ENCODE results near the gene NNT. TPM values are rescaled to one million over a fixed set of nuclear protein-coding genes. Genes with fewer than 3 reads are reported as not detected.
"Not testable (repeated sequence)": the region's sequence is repeated elsewhere in the genome, so short reads cannot be mapped to it uniquely, and the experiment has no call there.

NNT gene
- total RNA-seq, 4 donors from 2014 or later, result 52.0 to 91.1 (median 74.3) TPM

DNA sequence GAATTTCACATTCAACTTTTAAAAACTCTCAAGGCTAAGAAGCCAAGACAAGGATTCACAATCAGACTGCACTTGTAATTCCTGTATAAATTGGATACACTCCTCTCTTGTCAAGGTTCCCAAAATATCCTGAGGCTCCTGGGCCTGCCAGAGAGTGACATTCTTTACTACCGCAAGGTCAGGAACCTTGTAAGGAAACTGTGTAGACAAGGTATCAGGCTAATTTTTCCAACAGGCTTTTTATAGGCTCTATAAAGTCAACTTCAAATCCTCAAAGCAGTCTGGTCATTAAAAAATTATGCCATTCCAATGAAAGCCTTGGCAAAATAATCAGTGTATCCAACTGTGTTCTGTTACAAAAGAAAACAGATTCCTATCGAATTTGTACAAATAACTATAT is 30.6 kb upstream of the NNT start:
- no peak for ATAC-seq
- Histone ChIP-seq H3K36me3 (peaks cover 0 to 8% of the 10 kb centered on the region in 2 donors), H3K27me3 (no peaks in the 10 kb centered on the region), H3K27ac (peak overlapping the region; percentile 72 to 80 (median 78)), H3K4me3 (no peak overlapping the region), H3K9me3 (no peaks in the 10 kb centered on the region), H3K4me1 (peaks cover 3 to 31% (median 13%) of the 10 kb centered on the region in 3 donors)
- WGBS, 2 donors (ENCODE audit: low coverage in 1 of 2), result 8 to 15% methylated on average over 2 of the region's 2 CpGs
- TF ChIP-seq, protein P1, sequence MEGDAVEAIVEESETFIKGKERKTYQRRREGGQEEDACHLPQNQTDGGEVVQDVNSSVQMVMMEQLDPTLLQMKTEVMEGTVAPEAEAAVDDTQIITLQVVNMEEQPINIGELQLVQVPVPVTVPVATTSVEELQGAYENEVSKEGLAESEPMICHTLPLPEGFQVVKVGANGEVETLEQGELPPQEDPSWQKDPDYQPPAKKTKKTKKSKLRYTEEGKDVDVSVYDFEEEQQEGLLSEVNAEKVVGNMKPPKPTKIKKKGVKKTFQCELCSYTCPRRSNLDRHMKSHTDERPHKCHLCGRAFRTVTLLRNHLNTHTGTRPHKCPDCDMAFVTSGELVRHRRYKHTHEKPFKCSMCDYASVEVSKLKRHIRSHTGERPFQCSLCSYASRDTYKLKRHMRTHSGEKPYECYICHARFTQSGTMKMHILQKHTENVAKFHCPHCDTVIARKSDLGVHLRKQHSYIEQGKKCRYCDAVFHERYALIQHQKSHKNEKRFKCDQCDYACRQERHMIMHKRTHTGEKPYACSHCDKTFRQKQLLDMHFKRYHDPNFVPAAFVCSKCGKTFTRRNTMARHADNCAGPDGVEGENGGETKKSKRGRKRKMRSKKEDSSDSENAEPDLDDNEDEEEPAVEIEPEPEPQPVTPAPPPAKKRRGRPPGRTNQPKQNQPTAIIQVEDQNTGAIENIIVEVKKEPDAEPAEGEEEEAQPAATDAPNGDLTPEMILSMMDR (IDR thresholded peaks at IDR 0.05), result no peak

DNA sequence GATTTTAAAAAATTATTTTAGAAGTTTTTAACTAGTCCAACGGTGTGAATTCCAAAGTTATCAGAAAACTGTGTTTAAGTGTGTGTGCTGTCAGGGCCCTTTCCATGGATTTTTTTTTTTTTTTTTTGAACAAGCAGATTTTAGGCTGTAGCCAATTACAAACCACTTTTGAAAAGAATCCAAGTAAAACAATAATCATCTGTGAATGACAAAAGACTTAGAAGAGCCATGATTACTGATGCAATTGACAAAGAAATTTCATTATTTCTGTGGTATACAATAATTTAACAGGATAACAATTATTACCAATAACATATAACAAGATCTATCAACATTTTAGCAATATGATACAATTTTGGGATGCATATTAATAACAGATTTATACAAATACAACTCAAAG is 29.9 kb upstream of the NNT start:
- WGBS, 2 donors (ENCODE audit: low coverage in 1 of 2), result 24 to 38% methylated on average over 1 of the region's 1 CpG

DNA sequence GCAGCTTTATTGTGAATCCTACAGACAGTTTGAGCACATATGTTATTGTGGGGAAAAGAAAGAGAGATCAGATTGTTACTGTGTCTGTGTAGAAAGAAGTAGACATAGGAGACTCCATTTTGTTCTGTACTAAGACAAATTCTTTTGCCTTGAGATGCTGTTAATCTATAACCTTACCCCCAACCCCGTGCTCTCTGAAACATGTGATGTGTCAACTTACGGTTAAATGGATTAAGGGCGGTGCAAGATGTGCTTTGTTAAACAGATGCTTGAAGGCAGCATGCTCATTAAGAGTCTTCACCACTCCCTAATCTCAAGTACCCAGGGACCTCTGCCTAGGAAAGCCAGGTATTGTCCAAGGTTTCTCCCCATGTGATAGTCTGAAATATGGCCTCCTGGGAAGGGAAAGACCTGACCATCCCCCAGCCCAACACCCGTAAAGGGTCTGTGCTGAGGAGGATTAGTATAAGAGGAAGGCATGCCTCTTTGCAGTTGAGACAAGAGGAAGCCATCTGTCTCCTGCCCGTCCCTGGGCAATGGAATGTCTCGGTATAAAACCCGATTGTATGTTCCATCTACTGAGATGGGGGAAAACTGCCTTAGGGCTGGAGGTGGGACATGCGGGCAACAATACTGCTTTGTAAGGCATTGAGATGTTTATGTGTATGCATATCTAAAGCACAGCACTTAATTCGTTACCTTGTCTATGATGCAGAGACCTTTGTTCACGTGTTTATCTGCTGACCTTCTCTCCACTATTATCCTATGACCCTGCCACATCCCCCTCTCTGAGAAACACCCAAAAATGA is 22.4 kb upstream of the NNT start:
- not testable (repeated sequence) for H3K4me3 ChIP-seq, H3K27ac ChIP-seq, H3K27me3 ChIP-seq, H3K36me3 ChIP-seq, ATAC-seq, H3K9me3 ChIP-seq, H3K4me1 ChIP-seq
- WGBS, 2 donors (ENCODE audit: low coverage in 1 of 2), result 76 to 86% methylated on average over 9 of the region's 10 CpGs

More for the DNA sequence above, 29.9 kb upstream of the NNT start:
- peaks cover 3 to 31% (median 13%) of the 10 kb centered on the region in 3 donors for H3K4me1 ChIP-seq
- no peak for ATAC-seq
- no peak for TF ChIP-seq POLR2AphosphoS5 (IDR thresholded peaks at IDR 0.05)
- no peak for TF ChIP-seq POLR2A (IDR thresholded peaks at IDR 0.05)
- TF ChIP-seq, protein P1 (IDR thresholded peaks at IDR 0.05), result no peak
- no peak for TF ChIP-seq EP300 (IDR thresholded peaks at IDR 0.05)
- peak overlapping the region in 3 of 4 donors; percentile 72 to 79 (median 77) for H3K27ac ChIP-seq
- H3K36me3 ChIP-seq, result peaks cover 0 to 8% of the 10 kb centered on the region in 2 donors
- no peaks in the 10 kb centered on the region for H3K27me3 ChIP-seq
- H3K9me3 ChIP-seq, result no peaks in the 10 kb centered on the region
- no peak overlapping the region for H3K4me3 ChIP-seq

DNA sequence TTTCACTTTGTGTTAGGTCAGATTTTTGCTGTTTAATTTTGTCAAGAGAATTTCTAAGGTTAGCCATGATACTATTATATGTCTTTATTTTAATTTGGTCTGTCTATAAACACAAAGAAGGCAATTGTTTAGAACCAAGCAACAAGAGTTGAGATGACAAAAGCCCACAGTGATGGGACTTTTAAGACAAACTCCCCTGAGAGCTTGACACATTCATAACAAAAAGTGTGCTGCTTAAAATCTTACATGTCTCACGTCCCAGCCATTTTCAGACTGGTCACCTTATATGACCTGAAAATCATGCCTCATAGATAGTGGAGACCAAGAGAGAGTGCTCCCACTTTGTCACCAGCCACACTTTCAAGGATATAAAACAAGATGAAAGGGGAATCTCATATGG is 21.6 kb upstream of the NNT start:
- H3K9me3 ChIP-seq, result no peaks in the 10 kb centered on the region
- no peaks in the 10 kb centered on the region for H3K4me1 ChIP-seq
- H3K36me3 ChIP-seq, result peaks cover 0 to 8% of the 10 kb centered on the region in 2 donors
- 33 to 86% methylated on average over 1 of the region's 1 CpG for WGBS, 2 donors (ENCODE audit: low coverage in 1 of 2)
- no peak overlapping the region for H3K4me3 ChIP-seq
- no peak overlapping the region for H3K27ac ChIP-seq
- TF ChIP-seq, protein P1 (IDR thresholded peaks at IDR 0.05), result no peak
- TF ChIP-seq POLR2A (IDR thresholded peaks at IDR 0.05) (no peak), POLR2AphosphoS5 (IDR thresholded peaks at IDR 0.05) (no peak), EP300 (IDR thresholded peaks at IDR 0.05) (no peak)
- H3K27me3 ChIP-seq, result no peaks in the 10 kb centered on the region
- no peak for ATAC-seq

DNA sequence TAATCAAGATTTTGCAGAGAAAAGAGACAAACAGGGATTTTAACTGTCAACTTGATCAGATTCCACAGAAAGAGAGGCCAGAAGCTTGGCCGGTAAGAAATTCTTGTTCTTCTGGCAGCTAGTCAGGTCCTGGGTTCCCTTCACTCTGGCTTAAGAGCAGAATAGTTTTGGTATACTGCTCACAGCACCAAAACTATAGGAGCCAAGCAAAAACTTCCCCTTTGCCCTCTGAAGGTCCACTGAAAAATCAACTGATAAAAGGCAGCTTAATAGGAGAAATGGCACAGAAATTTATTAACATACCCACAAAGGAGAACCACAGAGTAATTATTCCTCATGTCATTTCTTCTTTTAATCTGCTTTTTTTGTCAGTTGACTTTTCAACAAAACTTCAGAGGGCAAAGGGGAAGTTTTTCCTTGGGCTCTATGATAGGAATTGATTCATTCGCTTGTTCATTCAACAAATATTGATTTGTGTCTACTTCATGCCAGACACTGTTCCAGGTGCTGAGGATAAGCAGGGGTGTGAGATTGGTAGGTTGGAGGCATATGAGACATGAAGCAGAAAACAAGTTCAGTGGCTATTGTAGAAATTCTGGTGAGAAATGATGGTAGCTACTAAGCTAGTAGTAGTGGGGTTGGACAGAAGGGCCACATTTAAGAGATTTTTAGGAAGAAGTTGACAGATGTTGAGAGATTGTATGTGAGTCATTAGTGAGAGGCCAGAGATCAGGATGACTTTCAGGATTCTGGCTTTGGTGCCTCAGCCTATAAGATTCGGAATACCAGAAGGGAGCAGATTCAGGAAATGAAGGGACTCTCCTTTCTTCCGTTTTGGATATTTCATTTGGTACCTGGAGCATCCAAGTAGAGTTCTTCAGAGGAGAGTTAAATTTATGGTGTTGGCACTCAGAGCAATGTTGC is 20.6 kb upstream of the NNT start:
- WGBS, 2 donors (ENCODE audit: low coverage in 1 of 2), result 75 to 76% methylated on average over 4 of the region's 4 CpGs
- Histone ChIP-seq H3K9me3 (no peaks in the 10 kb centered on the region), H3K27ac (no peak overlapping the region), H3K27me3 (no peaks in the 10 kb centered on the region), H3K4me3 (no peak overlapping the region), H3K36me3 (peaks cover 0 to 8% of the 10 kb centered on the region in 2 donors), H3K4me1 (no peaks in the 10 kb centered on the region)
- TF ChIP-seq POLR2A (IDR thresholded peaks at IDR 0.05), result no peak
- TF ChIP-seq, protein P1 (IDR thresholded peaks at IDR 0.05), result no peak
- no peak for TF ChIP-seq POLR2AphosphoS5 (IDR thresholded peaks at IDR 0.05)
- no peak for TF ChIP-seq EP300 (IDR thresholded peaks at IDR 0.05)
- no peak for ATAC-seq
